GM12878 (cell line): ENCODE data around the gene SOX4. TPM values are rescaled to one million over a fixed set of nuclear protein-coding genes. Genes with fewer than 3 reads are reported as not detected.

Experiments
- ATAC-seq: fragments of 200-7000 bp; cut with Tn5 transposase; 3 replicates; pipeline ENCODE4 v1.9.1; 2020; ENCODE audit warnings: mild to moderate bottlenecking, moderate library complexity
- BruUV-seq: library from RNA; stranded (reverse); fragments of 400-500 nt; replicated peaks from 2 replicates; lab custom pipeline; 2021; lab: Mats Ljungman, UMichigan
- CTCF ChIA-PET: fragments of 300-600 bp; sonication (Branson Sonifier 250); formaldehyde crosslinking; extraction: SDS; loops from one replicate; lab custom pipeline; 2021; ENCODE audit warnings: inconsistent platforms; lab: Yijun Ruan, JAX
- POLR2A ChIA-PET: fragments of 350-600 bp; formaldehyde crosslinking; extraction: SDS; loops from one replicate; lab custom pipeline; 2021; ENCODE audit warnings: inconsistent platforms; lab: Charles Lee
- RAD21 ChIA-PET: fragments of 300-600 bp; sonication (Branson Sonifier 250); formaldehyde crosslinking; loops from one replicate; lab custom pipeline; 2023; ENCODE audit warnings: antibody characterized with exemption; ENCODE audit not compliant: unreplicated experiment; lab: Charles Lee
- SMC1A ChIA-PET: fragments of 300-600 bp; sonication (Branson Sonifier 250); formaldehyde crosslinking; loops from one replicate; lab custom pipeline; 2023; ENCODE audit not compliant: unreplicated experiment, uncharacterized antibody; lab: Charles Lee
- DNase-seq: peaks from one replicate; pipeline ENCODE4 v3.0.0-alpha.2; 2011; ENCODE audit warnings: low read depth, low spot score
- FAIRE-seq: peaks from 3 replicates; lab custom pipeline; 2011; peaks lifted over from hg19 to GRCh38; lab: Jason Lieb, UNC
- H2AFZ ChIP-seq: 2 replicates; pipeline ENCODE4 v1.6.0; 2011; ENCODE audit warnings: low read depth, low read length, control low read depth; ENCODE audit not compliant: control insufficient read depth
- H3K27ac ChIP-seq: 2 replicates; pipeline ENCODE4 v1.5.1; 2011; ENCODE audit warnings: control low read depth; ENCODE audit not compliant: control insufficient read depth, insufficient read depth
- H3K27me3 ChIP-seq, 2 experiments: replicated peaks in 1 of 2; 2 replicates each; pipeline versions ENCODE4 v1.6.0 to v1.6.1; 2011; ENCODE audit warnings: low read length in 1 of 2; ENCODE audit not compliant: control insufficient read depth in 2 of 2, insufficient read depth in 2 of 2
- H3K36me3 ChIP-seq, 2 experiments: 2 replicates each; pipeline ENCODE4 v1.5.1; 2011; ENCODE audit warnings: low read length in 1 of 2; ENCODE audit not compliant: control insufficient read depth in 2 of 2, insufficient read depth in 2 of 2
- H3K4me1 ChIP-seq: 2 replicates; pipeline ENCODE4 v1.6.1; 2011; ENCODE audit warnings: mild to moderate bottlenecking, low read length, moderate library complexity, mixed read lengths; ENCODE audit not compliant: control insufficient read depth, insufficient read depth
- H3K4me2 ChIP-seq: 2 replicates; pipeline ENCODE4 v1.6.0; 2011; ENCODE audit warnings: control low read depth; ENCODE audit not compliant: control insufficient read depth, insufficient read depth
- H3K4me3 ChIP-seq: fragments of 200-600 bp; sonication (generic); 2 replicates; pipeline ENCODE4 v1.5.1; 2016
- H3K79me2 ChIP-seq: 2 replicates; pipeline ENCODE4 v1.6.0; 2011; ENCODE audit warnings: low read length; ENCODE audit not compliant: control insufficient read depth, insufficient read depth
- H3K9ac ChIP-seq: 2 replicates; pipeline ENCODE4 v1.8.0; 2011; ENCODE audit warnings: low read length, control low read depth, mixed read lengths; ENCODE audit not compliant: control insufficient read depth, insufficient read depth
- H3K9me3 ChIP-seq: replicated peaks from 3 replicates; pipeline ENCODE4 v1.5.1; 2011; ENCODE audit warnings: mild to moderate bottlenecking, low read length; ENCODE audit not compliant: control insufficient read depth, insufficient read depth
- H4K20me1 ChIP-seq: 2 replicates; pipeline ENCODE4 v1.6.0; 2011; ENCODE audit not compliant: control insufficient read depth, insufficient read depth
- BHLHE40 ChIP-seq, 2 experiments: fragments of 450-650 bp in 1 of 2; IDR thresholded peaks; 2 replicates each; pipeline ENCODE4 v1.6.1; 2011 to 2017; ENCODE audit warnings: low read depth in 2 of 2, borderline replicate concordance in 1 of 2, improper control_type of control experiment in 1 of 2, low read length in 1 of 2, mild to moderate bottlenecking in 1 of 2
- CHD1 ChIP-seq: IDR thresholded peaks from 2 replicates; pipeline ENCODE4 v1.6.1; 2012; ENCODE audit warnings: low read depth, low read length, improper control_type of control experiment
- DPF2 ChIP-seq: fragments of 450-650 bp; IDR thresholded peaks from 2 replicates; pipeline ENCODE4 v1.6.1; 2017; ENCODE audit warnings: mild to moderate bottlenecking
- IKZF1 ChIP-seq: fragments of 450-650 bp; conservative IDR thresholded peaks from 2 replicates; pipeline ENCODE4 v1.6.1; 2017; ENCODE audit warnings: antibody characterized with exemption, mild to moderate bottlenecking
- MXI1 ChIP-seq: fragments of 150-350 bp; IDR thresholded peaks from 2 replicates; pipeline ENCODE4 v1.6.1; 2011; ENCODE audit warnings: low read depth, mild to moderate bottlenecking, inconsistent platforms, low read length, improper control_type of control experiment
- NR2C2 ChIP-seq: IDR thresholded peaks from 2 replicates; pipeline ENCODE4 v1.6.1; 2011; ENCODE audit warnings: borderline replicate concordance, low read depth; ENCODE audit not compliant: control insufficient read depth, insufficient read length
- RB1 ChIP-seq: fragments of 450-650 bp; formaldehyde crosslinking; IDR thresholded peaks from 2 replicates; pipeline ENCODE4 v1.6.1; 2017; ENCODE audit warnings: mild to moderate bottlenecking, borderline replicate concordance
- RELB ChIP-seq: fragments of 450-650 bp; IDR thresholded peaks from 2 replicates; pipeline ENCODE4 v1.6.1; 2017; ENCODE audit warnings: low read depth, mild to moderate bottlenecking, moderate library complexity
- SKIL ChIP-seq: fragments of 450-650 bp; IDR thresholded peaks from 2 replicates; pipeline ENCODE4 v1.6.1; 2017; ENCODE audit warnings: mild to moderate bottlenecking, low read depth, inconsistent platforms; ENCODE audit not compliant: poor library complexity, severe bottlenecking
- SREBF2 ChIP-seq: IDR thresholded peaks from 2 replicates; pipeline ENCODE4 v1.6.1; 2012; ENCODE audit warnings: mild to moderate bottlenecking, low read length
- STAT1 ChIP-seq: fragments of 450-650 bp; conservative IDR thresholded peaks from 2 replicates; pipeline ENCODE4 v1.6.1; 2014; ENCODE audit warnings: antibody characterized with exemption, mild to moderate bottlenecking
- WGBS: methylation state at CpG from one replicate; pipeline ENCODE4 v1.1.6; 2016; ENCODE audit warnings: low lambda C conversion rate; ENCODE audit not compliant: insufficient replicate concordance, insufficient coverage; ENCODE audit errors: missing lambda C conversion rate; 5-methylcytosine and 5-hydroxymethylcytosine counted together
- in situ Hi-C: fragments of 300-500 bp; cut with MboI; formaldehyde crosslinking; loops from 9 replicates; pipeline ENCODE4 v1.14.3; 2018; ENCODE audit warnings: mixed read lengths
- intact Hi-C: fragments of 100-400 bp; cut with micrococcal nuclease; formaldehyde crosslinking; loops from one replicate; pipeline ENCODE4 v1.14.2; 2022; ENCODE audit not compliant: unreplicated experiment
- polyA plus RNA-seq, 11 experiments: library from polyadenylated mRNA; depleted of rRNA in 4 of 11; unstranded in 6 of 11; stranded (reverse) in 5 of 11; fragments of >200 nt; fragmentation: Nextera tagmentation in 4 of 11; fragmentation: Illumina TruSeq in 1 of 11; extraction: Ambion mirVana in 4 of 11; extraction: Trizol in 1 of 11; gene quantifications; 1 replicate in 1 of 11; 2 replicates in 10 of 11; pipeline versions ENCODE4 v1.2.1 to v1.2.3, GENCODE V29; 2011 to 2016; ENCODE audit warnings: inconsistent platforms in 2 of 11, missing spikeins in 2 of 11, low read depth in 1 of 11
- total RNA-seq, 4 experiments: library from RNA; depleted of rRNA in 3 of 4; stranded (reverse); fragments of >200 nt in 3 of 4; fragmentation: Illumina TruSeq in 1 of 4; extraction: Trizol in 1 of 4; gene quantifications; 2 replicates each; pipeline versions ENCODE4 v1.2.1 to v1.2.3, GENCODE V29; 2013 to 2021
- TF ChIP-seq, protein P1 (sequence below): fragments of 450-650 bp; IDR thresholded peaks from 2 replicates; pipeline ENCODE4 v1.6.1; 2018; ENCODE audit warnings: borderline replicate concordance, mild to moderate bottlenecking; ENCODE audit not compliant: partially characterized antibody

SOX4 gene
- total and polyA plus RNA-seq, 10 of the 15 experiments (the other 5 are each of a cell fraction or from before 2014, with no cell fraction given), result 16.8 to 119 (median 26.5) TPM

GRCh38 chr6:21587961-21588480, 5.5 kb upstream of the SOX4 start (continued):
- TF ChIP-seq RELB, result 0 out of 2 replicates have a peak, but pooled peaks have one; percentile 1
- TF ChIP-seq IKZF1, result peak; percentile 7; the same call in 1 of the 2 replicates
- TF ChIP-seq BHLHE40 (IDR thresholded peaks at IDR 0.05; ENCODE audit: borderline replicate concordance in 1 of 2, low read depth in 2 of 2, low read length in 1 of 2), result peak in 1 of 2 experiments; percentile 48; a peak in 2 of 4 replicates
- TF ChIP-seq RB1, result no peak
- TF ChIP-seq DPF2, result no peak
- TF ChIP-seq SREBF2, result no peak
- TF ChIP-seq STAT1, result no peak
- TF ChIP-seq CHD1, result no peak

- ChIA-PET SMC1A (interaction anchor here (0.6 to 3.8 kb wide), 33 partner anchors 9 to 1051 kb away, joined by 3 to 62 read pairs (median 3); no protein-coding TSS in a partner anchor), RAD21 (interaction anchor here (0.6 to 5.1 kb wide), 38 partner anchors 8 to 1184 kb away, joined by 3 to 83 read pairs (median 4); partner anchors contain the start of gene CDKAL1), CTCF (interaction anchor here (0.6 to 9.5 kb wide), 34 partner anchors 8 to 1826 kb away, joined by 3 to 137 read pairs (median 4); no protein-coding TSS in a partner anchor), POLR2A (interaction anchor here (0.6 to 2.1 kb wide), 14 partner anchors 10 to 1024 kb away, joined by 3 to 17 read pairs (median 6); no protein-coding TSS in a partner anchor)
- under 1% methylated on average over 52 of the region's 53 CpGs for WGBS
- Histone ChIP-seq H3K79me2 (no peaks in the 10 kb centered on the region), H3K4me1 (peaks cover 4% of the 10 kb centered on the region; the same call in 1 of the 2 replicates), H3K36me3 (no peaks in the 10 kb centered on the region), H3K9ac (peak overlapping the region; percentile 72), H3K27ac (peak overlapping the region; percentile 77), H3K27me3 (no peaks in the 10 kb centered on the region), H2AFZ (peak overlapping the region; percentile 58), H3K4me2 (peak overlapping the region; percentile 94), H3K9me3 (no peaks in the 10 kb centered on the region), H3K4me3 (peak overlapping the region; percentile 79), H4K20me1 (no peaks in the 10 kb centered on the region)
- intact Hi-C loops, result loop anchor here (1.0 to 10.0 kb wide), 6 partner anchors 256 to 1024 kb away; no protein-coding TSS in a partner anchor
- peak; percentile 31 for FAIRE-seq
- BruUV-seq, result TSS peak; percentile 81
- DNase-seq, result no peak
- ATAC-seq, result peak; percentile 49
- in situ Hi-C loops, result loop anchor here (5.0 to 25.0 kb wide), 4 partner anchors 401 to 1026 kb away; no protein-coding TSS in a partner anchor
- TF ChIP-seq NR2C2 (no peak), SKIL (peak; percentile 31), MXI1 (no peak)
- TF ChIP-seq, protein P1, sequence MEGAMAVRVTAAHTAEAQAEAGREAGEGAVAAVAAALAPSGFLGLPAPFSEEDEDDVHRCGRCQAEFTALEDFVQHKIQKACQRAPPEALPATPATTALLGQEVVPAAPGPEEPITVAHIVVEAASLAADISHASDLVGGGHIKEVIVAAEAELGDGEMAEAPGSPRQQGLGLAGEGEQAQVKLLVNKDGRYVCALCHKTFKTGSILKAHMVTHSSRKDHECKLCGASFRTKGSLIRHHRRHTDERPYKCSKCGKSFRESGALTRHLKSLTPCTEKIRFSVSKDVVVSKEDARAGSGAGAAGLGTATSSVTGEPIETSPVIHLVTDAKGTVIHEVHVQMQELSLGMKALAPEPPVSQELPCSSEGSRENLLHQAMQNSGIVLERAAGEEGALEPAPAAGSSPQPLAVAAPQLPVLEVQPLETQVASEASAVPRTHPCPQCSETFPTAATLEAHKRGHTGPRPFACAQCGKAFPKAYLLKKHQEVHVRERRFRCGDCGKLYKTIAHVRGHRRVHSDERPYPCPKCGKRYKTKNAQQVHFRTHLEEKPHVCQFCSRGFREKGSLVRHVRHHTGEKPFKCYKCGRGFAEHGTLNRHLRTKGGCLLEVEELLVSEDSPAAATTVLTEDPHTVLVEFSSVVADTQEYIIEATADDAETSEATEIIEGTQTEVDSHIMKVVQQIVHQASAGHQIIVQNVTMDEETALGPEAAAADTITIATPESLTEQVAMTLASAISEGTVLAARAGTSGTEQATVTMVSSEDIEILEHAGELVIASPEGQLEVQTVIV, result no peak
Observed at GRCh38 chr6:21588481-21589351, 4.8 kb upstream of the SOX4 start.
